Glutamatergic neuron (in vitro differentiated cells): Measurements from ENCODE around the gene MKI67. TPM values are rescaled to one million over a fixed set of nuclear protein-coding genes. Genes with fewer than 3 reads are reported as not detected.
"Not testable (repeated sequence)": the region's sequence is repeated elsewhere in the genome, so short reads cannot be mapped to it uniquely, and the experiment has no call there.

ENCODE experiments used
- DNase-seq: peaks from one replicate; pipeline ENCODE4 v3.0.0; 2022
- H3K27ac Mint-ChIP-seq: one replicate; pipeline ENCODE4 v1.8.0; 2020; ENCODE audit warnings: mild to moderate bottlenecking, mixed read lengths, inconsistent platforms; ENCODE audit not compliant: unreplicated experiment
- H3K27me3 Mint-ChIP-seq: one replicate; pipeline ENCODE4 v1.8.0; 2020; ENCODE audit warnings: mild to moderate bottlenecking, moderate library complexity, mixed read lengths, inconsistent platforms; ENCODE audit not compliant: unreplicated experiment
- H3K36me3 Mint-ChIP-seq: one replicate; pipeline ENCODE4 v1.8.0; 2020; ENCODE audit warnings: mild to moderate bottlenecking, mixed read lengths, inconsistent platforms; ENCODE audit not compliant: unreplicated experiment
- H3K4me1 Mint-ChIP-seq: one replicate; pipeline ENCODE4 v1.8.0; 2020; ENCODE audit warnings: mild to moderate bottlenecking, low read depth, mixed read lengths, inconsistent platforms; ENCODE audit not compliant: unreplicated experiment
- H3K4me3 Mint-ChIP-seq: one replicate; pipeline ENCODE4 v1.8.0; 2020; ENCODE audit warnings: mild to moderate bottlenecking, mixed read lengths, inconsistent platforms; ENCODE audit not compliant: unreplicated experiment
- H3K9me3 Mint-ChIP-seq: one replicate; pipeline ENCODE4 v1.8.0; 2020; ENCODE audit warnings: mild to moderate bottlenecking, moderate library complexity, mixed read lengths, inconsistent platforms; ENCODE audit not compliant: unreplicated experiment
- total RNA-seq: library from RNA; stranded (reverse); fragmentation: NEBNext Ultra II Directional; extraction: Animal tissue kit (Norgen Biotek cat#: 25700); gene quantifications from one replicate; pipeline ENCODE4 v1.2.1, GENCODE V29; 2021; ENCODE audit not compliant: unreplicated experiment
- TF ChIP-seq, protein P1 (sequence below): fragments of 200-600 bp; sonication (generic); IDR thresholded peaks from one replicate; pipeline ENCODE4 v1.5.0; 2021; ENCODE audit not compliant: partially characterized antibody, unreplicated experiment

MKI67 gene
- total RNA-seq, 1 donor from 2014 or later, result 14.7 TPM

GRCh38 chr10:128095027-128095752, 31.0 kb downstream of the MKI67 start:
- Mint-ChIP-seq H3K36me3 (no peaks in the 10 kb centered on the region), H3K4me3 (no peak overlapping the region), H3K27ac (no peak overlapping the region), H3K27me3 (no peaks in the 10 kb centered on the region), H3K9me3 (peaks cover 2% of the 10 kb centered on the region), H3K4me1 (peaks cover 6% of the 10 kb centered on the region)
- DNase-seq, result no peak
- TF ChIP-seq, protein P1, sequence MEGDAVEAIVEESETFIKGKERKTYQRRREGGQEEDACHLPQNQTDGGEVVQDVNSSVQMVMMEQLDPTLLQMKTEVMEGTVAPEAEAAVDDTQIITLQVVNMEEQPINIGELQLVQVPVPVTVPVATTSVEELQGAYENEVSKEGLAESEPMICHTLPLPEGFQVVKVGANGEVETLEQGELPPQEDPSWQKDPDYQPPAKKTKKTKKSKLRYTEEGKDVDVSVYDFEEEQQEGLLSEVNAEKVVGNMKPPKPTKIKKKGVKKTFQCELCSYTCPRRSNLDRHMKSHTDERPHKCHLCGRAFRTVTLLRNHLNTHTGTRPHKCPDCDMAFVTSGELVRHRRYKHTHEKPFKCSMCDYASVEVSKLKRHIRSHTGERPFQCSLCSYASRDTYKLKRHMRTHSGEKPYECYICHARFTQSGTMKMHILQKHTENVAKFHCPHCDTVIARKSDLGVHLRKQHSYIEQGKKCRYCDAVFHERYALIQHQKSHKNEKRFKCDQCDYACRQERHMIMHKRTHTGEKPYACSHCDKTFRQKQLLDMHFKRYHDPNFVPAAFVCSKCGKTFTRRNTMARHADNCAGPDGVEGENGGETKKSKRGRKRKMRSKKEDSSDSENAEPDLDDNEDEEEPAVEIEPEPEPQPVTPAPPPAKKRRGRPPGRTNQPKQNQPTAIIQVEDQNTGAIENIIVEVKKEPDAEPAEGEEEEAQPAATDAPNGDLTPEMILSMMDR, result no peak

- not testable (repeated sequence) for H3K4me3 Mint-ChIP-seq, H3K27ac Mint-ChIP-seq, H3K9me3 Mint-ChIP-seq, H3K27me3 Mint-ChIP-seq, DNase-seq, H3K4me1 Mint-ChIP-seq, H3K36me3 Mint-ChIP-seq
Observed at GRCh38 chr10:128094596-128094995, 31.6 kb downstream of the MKI67 start.

DNA sequence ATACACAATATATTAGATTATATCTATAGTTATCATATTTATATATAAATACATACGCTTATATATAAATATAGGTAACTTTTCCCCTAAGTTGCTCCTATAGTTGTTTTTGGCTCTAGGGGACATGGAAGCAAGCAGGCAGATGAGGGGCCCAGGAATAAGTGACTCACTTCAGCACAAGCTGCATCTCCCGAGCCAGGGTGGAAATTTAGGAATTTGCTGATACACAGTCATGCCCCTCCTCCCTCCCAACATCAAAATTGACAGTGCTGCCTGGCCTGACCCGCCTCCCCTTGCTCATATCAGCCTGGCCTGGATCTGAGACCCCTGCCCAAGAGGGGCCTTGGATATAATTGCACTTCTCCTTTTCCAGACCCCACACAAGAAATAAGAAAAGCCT, 33.8 kb downstream of the MKI67 start:
- Mint-ChIP-seq H3K36me3 (no peaks in the 10 kb centered on the region), H3K9me3 (peaks cover 2% of the 10 kb centered on the region), H3K27me3 (no peaks in the 10 kb centered on the region), H3K27ac (no peak overlapping the region), H3K4me3 (no peak overlapping the region), H3K4me1 (peaks cover 15% of the 10 kb centered on the region)
- no peak for DNase-seq
- TF ChIP-seq, protein P1, result no peak

- Mint-ChIP-seq H3K36me3 (no peaks in the 10 kb centered on the region), H3K9me3 (peaks cover 8% of the 10 kb centered on the region), H3K27ac (peak overlapping the region; percentile 28), H3K27me3 (peaks cover 4% of the 10 kb centered on the region), H3K4me1 (peaks cover 22% of the 10 kb centered on the region), H3K4me3 (no peak overlapping the region)
- TF ChIP-seq, protein P1, result no peak
- no peak for DNase-seq
Observed at GRCh38 chr10:128091636-128092210, 34.5 kb downstream of the MKI67 start.

- Mint-ChIP-seq H3K4me1 (peaks cover 49% of the 10 kb centered on the region), H3K4me3 (no peak overlapping the region), H3K36me3 (no peaks in the 10 kb centered on the region), H3K27me3 (peaks cover 9% of the 10 kb centered on the region), H3K9me3 (peaks cover 9% of the 10 kb centered on the region), H3K27ac (peak overlapping the region; percentile 67)
- no peak for DNase-seq
- TF ChIP-seq, protein P1, result peak; percentile 35
Observed at GRCh38 chr10:128087884-128088709, 38.1 kb downstream of the MKI67 start.
